Measurements from ENCODE around the gene TMC3.

Gene TMC3

DNA sequence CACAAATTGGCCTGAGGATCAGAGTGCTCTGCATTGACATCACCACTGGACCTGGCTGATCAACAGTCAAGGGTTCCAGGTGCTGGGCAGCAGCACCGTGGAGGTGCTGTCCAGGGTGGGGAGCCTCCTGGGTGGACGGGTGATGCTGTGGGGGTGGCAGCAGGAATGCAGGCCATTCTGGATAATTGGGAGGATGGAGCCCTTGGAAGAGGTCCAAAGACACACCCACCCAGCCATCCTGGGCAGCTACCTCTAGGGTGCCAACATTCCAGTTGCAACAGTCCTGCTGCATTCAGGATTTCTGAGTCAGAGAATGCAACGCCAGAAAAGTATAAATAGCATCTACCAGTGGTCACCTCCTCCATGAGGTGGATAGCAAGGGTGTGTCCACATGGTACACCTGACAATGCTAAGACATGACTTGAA is 76.9 kb downstream of the TMC3 start:
- DNase-seq = no peak

GRCh38 chr15:81296673-81297072 is 77.3 kb downstream of the TMC3 start:
- peak; percentile 90 for DNase-seq

- no peak for DNase-seq
Measured at GRCh38 chr15:81296186-81296585, 77.8 kb downstream of the TMC3 start.

DNA sequence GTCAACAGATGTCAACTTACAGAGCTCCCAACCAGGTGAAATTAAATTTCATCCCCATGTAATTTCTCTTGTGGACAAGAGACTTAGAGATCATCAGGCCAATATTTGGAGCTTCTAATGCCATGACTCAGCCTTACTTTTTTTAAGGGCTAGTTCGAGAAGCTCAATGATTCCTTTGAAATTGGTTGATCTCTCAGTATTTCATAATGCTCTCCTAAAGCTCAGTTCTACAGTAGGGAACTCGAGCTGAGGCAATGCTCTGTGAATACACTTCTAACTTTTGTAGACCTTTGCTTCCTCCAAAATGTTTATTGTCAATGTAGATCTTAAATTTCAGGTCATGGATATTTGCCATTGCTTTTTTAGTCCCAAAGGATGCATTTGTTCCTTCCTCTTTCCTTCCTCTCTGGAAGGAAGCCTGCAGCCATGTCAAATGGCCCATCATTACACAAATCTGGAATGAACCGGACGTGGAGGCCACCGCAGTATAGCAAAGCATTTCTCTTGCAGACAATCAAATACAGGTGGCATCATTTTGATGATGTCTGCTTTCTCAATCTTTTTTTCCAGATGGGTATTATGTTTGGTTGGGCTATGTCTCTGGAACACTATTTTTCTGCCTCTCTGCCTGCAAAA is 78.4 kb downstream of the TMC3 start:
- DNase-seq = no peak

DNA sequence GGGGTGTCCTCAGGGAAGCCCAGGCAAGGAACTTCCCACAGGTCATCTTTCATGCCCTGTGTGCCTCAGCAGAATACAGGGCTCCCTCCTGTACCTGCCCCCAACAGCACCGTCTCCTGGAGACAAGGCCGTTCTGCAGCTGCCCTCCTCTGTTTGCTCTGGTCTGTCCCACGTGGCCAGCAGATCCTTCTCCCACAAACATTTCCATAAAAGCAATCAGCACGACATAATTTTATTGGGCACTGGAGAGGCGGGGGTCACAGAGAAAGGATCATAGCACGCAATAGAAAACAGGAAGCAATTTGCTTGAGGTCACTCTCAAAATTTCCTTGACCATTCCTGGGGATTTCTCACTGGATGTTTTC is 79.5 kb downstream of the TMC3 start:
- DNase-seq = no peak

GRCh38 chr15:81293728-81294515 is 80.1 kb downstream of the TMC3 start:
- peak; percentile 56 for DNase-seq

DNA sequence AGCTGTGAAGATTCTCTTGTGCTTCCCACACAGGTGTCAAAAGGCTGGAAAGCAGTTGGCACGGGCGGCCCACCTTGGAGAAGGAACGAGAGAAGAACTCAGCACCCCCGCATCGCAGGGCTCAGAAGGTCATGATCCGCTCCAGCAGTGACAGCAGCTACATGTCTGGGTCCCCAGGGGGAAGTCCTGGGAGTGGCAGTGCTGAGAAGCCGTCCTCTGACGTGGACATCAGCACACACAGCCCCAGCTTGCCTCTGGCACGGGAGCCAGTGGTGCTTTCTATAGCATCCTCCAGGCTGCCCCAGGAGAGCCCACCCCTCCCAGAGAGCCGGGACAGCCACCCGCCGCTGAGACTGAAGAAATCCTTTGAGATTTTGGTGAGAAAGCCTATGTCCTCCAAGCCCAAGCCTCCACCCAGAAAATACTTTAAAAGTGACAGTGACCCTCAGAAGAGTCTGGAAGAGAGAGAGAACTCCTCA is 81.5 kb downstream of the TMC3 start:
- DNase-seq = no peak

GRCh38 chr15:81291916-81292522 is 82.0 kb downstream of the TMC3 start:
- no peak for DNase-seq

- no peak for DNase-seq
Measured at GRCh38 chr15:81289910-81290309, 84.1 kb downstream of the TMC3 start.

DNA sequence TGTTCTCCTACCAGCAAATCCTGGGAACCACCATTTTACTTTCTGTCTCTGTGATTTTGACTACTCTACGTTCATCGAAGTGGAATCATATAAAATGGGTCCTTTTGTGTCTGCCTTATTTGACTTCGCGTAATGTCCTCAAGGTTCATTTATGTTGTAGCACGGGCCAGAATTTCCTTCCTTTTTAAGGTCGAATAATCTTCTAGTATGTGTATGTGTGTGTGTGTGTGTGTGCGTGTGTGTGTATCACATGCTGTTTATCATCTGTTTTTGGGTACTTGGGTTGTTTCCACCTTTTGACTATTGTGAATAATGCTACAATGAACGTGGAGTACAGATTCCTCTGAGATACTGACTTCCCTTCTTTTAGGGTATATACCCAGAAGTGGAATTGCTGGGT is 85.4 kb downstream of the TMC3 start:
- no peak for DNase-seq

DNA sequence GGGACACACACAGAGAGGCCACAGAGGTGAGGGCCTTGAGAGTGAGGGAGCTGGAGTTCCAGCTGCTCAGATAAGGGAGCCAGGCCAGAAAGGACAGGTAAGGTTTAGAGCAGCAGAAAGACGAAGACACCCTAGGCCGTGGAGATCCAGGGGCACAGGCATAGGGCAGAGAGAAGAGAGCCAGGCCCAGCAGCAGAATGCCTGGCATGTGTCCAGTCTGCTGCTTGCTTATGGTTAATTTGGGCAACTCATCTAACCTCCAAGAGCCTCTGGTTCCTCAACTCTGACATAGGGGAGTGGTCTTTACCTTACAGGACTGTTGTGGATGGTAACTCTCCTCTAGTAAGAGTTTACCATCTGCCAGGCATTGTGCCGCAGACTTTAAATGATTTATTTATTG is 86.0 kb downstream of the TMC3 start:
- no peak for DNase-seq

DNA sequence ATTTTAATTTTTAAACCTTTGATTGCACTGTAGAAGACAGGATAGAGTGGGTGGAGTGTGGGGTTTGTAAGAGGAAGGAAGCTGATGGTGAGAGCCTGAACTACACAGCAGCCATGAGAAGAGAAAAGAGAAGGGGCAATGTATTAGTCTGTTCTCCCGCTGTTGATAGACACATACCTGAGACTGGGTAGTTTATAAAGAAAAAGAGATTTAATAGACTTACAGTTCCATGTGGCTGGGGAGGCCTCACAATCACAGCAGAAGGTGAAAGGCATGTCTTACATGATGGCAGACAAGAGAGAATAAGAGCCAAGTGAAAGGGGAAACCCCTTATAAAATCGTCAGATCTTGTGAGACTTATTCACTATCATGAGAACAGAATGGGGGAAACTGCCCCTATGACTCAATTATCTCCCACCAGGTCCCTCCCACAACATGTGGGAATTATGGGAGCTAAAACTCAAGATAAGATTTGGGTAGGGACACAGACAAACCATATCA is 87.3 kb downstream of the TMC3 start:
- peak; percentile 68 for DNase-seq

DNA sequence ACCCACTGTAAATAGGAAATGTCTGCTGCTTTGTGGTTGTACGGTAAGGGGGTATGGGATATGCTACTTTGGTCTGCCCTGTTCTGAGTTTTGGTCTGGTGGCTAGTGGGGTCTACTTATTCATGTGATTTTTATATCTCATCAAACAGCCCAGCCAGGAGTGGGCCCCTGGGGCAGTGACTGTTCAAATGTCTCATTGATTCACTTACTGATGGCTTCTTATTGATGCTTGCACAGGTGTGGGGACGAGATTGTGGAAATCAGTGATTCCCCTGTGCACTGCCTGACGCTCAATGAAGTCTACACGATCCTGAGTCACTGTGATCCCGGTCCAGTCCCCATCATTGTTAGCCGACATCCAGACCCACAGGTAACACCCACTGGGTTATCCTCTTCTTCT is 88.6 kb downstream of the TMC3 start:
- DNase-seq = no peak

- DNase-seq = peak; percentile 23
Measured at GRCh38 chr15:81284256-81285031, 89.6 kb downstream of the TMC3 start.

GRCh38 chr15:81282911-81283310 is 91.1 kb downstream of the TMC3 start:
- DNase-seq = no peak

DNA sequence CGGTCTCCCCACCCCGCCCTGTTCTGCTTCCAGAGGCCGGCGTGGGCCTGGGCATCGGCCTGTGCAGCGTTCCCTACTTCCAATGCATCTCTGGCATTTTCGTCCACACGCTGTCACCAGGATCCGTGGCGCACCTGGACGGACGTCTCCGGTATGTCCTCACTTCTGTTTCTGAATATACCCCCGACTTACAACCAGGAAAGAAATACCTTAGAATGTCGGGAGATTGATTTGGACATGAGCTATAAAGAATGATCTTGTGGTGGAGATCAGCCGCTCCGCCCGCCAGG is 91.5 kb downstream of the TMC3 start:
- DNase-seq = no peak

- DNase-seq = peak; percentile 32
Measured at GRCh38 chr15:81281766-81282605, 92.0 kb downstream of the TMC3 start.

- no peak for DNase-seq
Measured at GRCh38 chr15:81281456-81281735, 92.6 kb downstream of the TMC3 start.
